ENCODE data around the gene PHIP.
"Not testable (repeated sequence)": the region's sequence is repeated elsewhere in the genome, so short reads cannot be mapped to it uniquely, and the experiment has no call there.

PHIP gene

GRCh38 chr6:79004239-79004638 lies 73.8 kb downstream of the PHIP start:
- no peak for DNase-seq

GRCh38 chr6:79001415-79001814 lies 76.6 kb downstream of the PHIP start:
- no peak for DNase-seq

DNA sequence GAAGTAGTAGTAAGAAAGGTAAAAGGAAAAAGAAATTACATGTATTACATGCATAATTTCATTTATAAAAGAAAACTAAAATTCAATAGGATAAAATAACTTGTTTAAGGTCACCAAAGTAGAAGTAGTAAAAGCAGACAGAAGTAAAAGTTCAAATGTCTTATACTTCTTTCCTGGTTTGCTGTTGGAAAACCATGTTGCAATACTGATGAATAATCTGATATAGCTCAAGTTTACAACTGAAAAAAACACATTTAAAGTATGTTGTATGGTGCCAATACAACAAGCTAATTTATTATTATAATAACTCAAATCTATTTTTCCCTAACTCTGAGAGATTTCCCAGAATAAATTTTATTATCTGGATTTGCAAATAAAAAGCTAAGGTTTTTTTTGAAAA lies 78.3 kb downstream of the PHIP start:
- DNase-seq = no peak

GRCh38 chr6:78995946-78996345 lies 82.1 kb downstream of the PHIP start:
- no peak for DNase-seq

GRCh38 chr6:78995346-78995745 lies 82.7 kb downstream of the PHIP start:
- no peak for DNase-seq

- DNase-seq = no peak
Observed at GRCh38 chr6:78993955-78994354, 84.1 kb downstream of the PHIP start.

GRCh38 chr6:78989191-78989590 lies 88.9 kb downstream of the PHIP start:
- no peak for DNase-seq

- no peak for DNase-seq
Observed at GRCh38 chr6:78986161-78986560, 91.9 kb downstream of the PHIP start.

- DNase-seq = no peak
Observed at GRCh38 chr6:78984225-78984950, 93.7 kb downstream of the PHIP start.

DNA sequence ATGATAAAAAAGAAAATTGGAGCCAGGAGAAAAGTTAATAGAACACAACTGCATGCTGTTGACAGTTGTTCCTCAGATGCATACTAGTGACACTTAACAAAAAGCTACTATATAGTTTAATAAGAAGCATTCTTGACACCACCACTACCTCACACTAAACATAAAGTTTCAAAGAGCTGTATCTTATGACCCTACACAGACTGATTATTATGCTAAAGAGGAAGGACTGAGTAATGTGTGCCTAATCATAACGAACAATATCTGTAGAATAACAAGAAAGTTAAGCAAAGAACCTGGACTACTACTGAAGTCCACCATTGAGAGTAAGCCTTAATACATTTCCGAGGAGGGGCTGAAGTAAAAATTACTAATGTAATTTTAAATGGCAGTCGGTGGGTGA lies 110.9 kb downstream of the PHIP start:
- no peak for DNase-seq

DNA sequence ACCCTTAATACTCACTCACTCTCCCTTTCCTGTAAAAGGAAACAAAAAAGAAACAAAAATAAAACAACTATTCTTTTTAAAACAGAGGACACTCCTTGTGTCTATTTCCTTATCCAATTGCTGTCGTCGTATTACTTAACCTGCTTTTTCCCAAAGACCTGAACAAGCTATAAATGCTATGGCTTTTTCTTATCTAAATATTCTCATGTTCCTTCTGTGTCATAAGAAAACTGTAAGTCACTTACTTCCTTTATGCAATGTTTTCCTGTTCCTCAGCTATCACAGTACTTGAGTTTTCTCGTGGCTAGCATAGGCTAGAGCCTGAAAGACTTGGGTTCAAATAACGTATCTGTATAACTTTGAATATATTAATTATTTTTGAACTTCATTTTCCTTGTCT lies 111.5 kb downstream of the PHIP start:
- DNase-seq = no peak

DNA sequence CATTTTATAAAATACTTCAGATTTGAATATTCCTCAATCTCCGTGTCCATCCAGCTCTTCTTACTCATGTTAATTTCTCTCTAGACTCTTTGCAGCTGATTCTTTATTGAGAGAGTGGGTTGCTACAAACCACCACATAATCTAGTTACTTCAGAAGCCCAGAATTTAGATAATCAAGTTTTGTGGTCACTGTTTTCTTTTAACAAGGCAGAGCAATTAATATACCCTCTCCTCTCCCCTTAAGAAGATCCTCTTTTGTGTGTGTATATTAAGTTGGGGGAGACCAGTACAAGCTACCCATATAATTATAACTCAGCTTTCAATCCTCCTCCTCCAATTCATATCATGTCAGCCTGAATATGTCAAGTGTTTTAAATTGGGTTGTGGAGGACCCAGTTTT lies 115.6 kb downstream of the PHIP start:
- no peak for DNase-seq

DNA sequence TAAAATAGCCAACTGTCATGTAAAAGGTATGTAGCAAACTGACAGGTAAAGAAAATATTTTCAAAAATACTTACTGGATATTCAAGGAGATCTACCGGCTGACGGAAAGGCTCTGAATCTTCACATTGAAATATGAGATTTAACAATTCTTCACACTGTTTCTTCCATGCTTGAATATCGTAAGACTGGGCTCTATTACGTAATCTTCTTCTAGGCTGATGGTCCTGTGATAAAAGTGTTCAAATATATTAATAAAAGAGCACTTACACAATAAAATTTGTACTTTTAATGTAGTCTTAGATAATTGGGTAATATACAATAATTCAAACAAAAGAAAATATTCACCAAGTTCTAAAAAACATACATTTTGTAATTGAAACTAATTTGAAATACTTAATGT lies 123.3 kb downstream of the PHIP start:
- DNase-seq = no peak

- no peak for DNase-seq
Observed at GRCh38 chr6:78953798-78954197, 124.3 kb downstream of the PHIP start.

DNA sequence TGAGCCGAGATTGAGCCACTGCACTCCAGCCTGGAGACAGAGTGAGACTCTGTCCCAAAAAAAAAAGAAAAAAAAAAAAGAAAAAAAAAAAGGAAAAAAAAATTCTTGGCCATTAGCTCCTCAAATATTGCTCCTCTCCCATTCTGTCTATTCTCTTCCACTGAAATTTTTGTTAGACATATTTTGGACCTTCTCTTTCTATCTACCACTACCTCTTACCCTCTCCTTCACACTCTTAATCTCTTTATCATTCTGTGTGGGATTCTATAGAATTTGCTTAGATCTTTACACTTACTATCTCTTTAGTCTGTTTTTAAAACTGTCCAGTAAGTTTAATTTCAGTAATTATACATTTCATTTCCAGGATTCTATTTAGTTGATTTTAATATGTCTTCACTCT lies 125.7 kb downstream of the PHIP start:
- no peak for DNase-seq

GRCh38 chr6:78948785-78949184 lies 129.3 kb downstream of the PHIP start:
- no peak for DNase-seq

DNA sequence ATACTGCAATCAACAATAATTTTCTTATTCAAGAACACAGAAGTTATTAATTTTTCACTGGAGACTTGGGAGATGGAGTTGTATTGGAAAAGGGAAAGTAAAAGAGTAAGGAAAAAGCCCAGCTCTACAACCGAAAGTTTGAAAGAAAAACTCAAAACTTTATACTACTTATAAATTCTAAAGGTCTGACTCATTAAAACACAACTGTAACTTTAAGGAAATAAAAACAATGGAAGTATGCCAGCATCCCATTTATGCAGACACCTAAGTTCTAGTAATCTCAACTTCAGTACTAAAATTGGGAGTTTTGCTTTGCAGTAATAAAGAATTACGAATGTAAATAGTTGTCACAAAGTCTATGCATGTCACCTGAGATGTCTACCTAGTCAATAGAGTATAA lies 130.1 kb downstream of the PHIP start:
- no peak for DNase-seq

- no peak for DNase-seq
Observed at GRCh38 chr6:78947529-78947928, 130.5 kb downstream of the PHIP start.

GRCh38 chr6:78942446-78942845 lies 135.6 kb downstream of the PHIP start:
- DNase-seq = no peak

DNA sequence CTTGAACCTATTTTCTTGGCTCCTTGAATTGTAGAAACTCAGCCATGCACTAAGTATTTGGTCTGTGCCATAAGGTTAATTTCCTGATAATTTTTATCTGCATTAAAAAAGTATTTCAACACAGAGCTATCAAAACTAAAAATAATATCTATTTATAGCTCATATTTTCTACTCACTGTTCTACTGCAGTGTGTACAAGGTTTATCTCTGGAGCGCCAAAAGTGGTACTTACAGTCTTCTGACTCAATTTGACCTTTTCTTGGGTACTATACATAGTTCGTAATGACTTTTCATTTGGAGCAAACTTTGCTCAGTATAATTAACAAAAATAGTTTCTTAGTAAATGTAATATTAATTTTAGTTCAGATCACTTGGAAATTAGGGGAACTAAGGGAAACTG lies 141.5 kb downstream of the PHIP start:
- DNase-seq = no peak

- DNase-seq = no peak
Observed at GRCh38 chr6:78935553-78935952, 142.5 kb downstream of the PHIP start.

DNA sequence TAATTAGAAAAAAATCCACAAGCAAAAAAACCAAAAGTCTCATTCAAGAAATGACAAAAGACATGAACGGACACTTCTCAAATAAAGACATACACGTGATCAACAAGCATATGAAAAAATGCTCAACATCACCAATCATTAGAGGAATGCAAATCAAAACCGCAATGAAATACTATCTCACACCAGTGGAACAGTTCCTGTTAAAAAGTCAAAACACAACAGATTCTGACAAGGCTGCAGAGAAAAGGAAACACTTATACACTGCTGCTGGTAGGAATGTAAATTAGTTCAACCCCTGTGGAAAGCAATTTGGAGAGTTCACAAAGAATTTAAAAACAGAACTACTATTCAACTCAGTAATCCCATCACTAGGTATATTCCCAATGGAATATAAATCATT lies 152.7 kb downstream of the PHIP start:
- no peak for DNase-seq

GRCh38 chr6:78921168-78921567 lies 156.9 kb downstream of the PHIP start:
- DNase-seq = not testable (repeated sequence)

- no peak for DNase-seq
Observed at GRCh38 chr6:78917788-78918187, 160.3 kb downstream of the PHIP start.

GRCh38 chr6:78916411-78916810 lies 161.6 kb downstream of the PHIP start:
- no peak for DNase-seq

Data from right forelimb (tissue), 1 donor.